GM12873 (cell line): ENCODE measurements around the gene SLC38A9.

Experiments used
- CTCF ChIP-seq: IDR thresholded peaks from 2 replicates; pipeline ENCODE4 v1.5.1; 2012; ENCODE audit warnings: low read depth, mild to moderate bottlenecking, moderate library complexity, low read length, control low read depth; ENCODE audit not compliant: insufficient read depth; ENCODE audit errors: missing control alignments

Gene SLC38A9

GRCh38 chr5:55691265-55692105, 20.6 kb downstream of the SLC38A9 start:
- peak; percentile 46 for TF ChIP-seq CTCF

- TF ChIP-seq CTCF, result no peak
Measured at GRCh38 chr5:55682071-55682470, 30.1 kb downstream of the SLC38A9 start.

- TF ChIP-seq CTCF, result no peak
Measured at GRCh38 chr5:55681301-55681700, 30.8 kb downstream of the SLC38A9 start.

GRCh38 chr5:55680353-55680752, 31.8 kb downstream of the SLC38A9 start:
- TF ChIP-seq CTCF, result no peak

GRCh38 chr5:55679556-55679955, 32.6 kb downstream of the SLC38A9 start:
- no peak for TF ChIP-seq CTCF

- TF ChIP-seq CTCF, result no peak
Measured at GRCh38 chr5:55675119-55675518, 37.0 kb downstream of the SLC38A9 start.

GRCh38 chr5:55674340-55674739, 37.8 kb downstream of the SLC38A9 start:
- no peak for TF ChIP-seq CTCF
